PC-3 (cell line): ENCODE results near the gene STAT6. TPM values are rescaled to one million over a fixed set of nuclear protein-coding genes. Genes with fewer than 3 reads are reported as not detected.
A peak's percentile ranks its signal among the peaks of the same experiment; 100 is the strongest.

ENCODE experiments used
- ATAC-seq: fragments of 200-7000 bp; cut with Tn5 transposase; 2 replicates; pipeline ENCODE4 v1.9.1; 2020; ENCODE audit warnings: mild to moderate bottlenecking, moderate library complexity
- BruUV-seq: library from RNA; stranded (reverse); fragments of 400-500 nt; replicated peaks from 2 replicates; lab custom pipeline; 2021; lab: Mats Ljungman, UMichigan
- CTCF ChIA-PET: fragments of 300-600 bp; sonication (Branson Sonifier 250); formaldehyde crosslinking; loops from one replicate; lab custom pipeline; 2022; ENCODE audit warnings: antibody characterized with exemption; lab: Charles Lee
- POLR2A ChIA-PET: fragments of 300-600 bp; sonication (Branson Sonifier 250); formaldehyde crosslinking; loops from one replicate; lab custom pipeline; 2022; ENCODE audit warnings: antibody characterized with exemption; ENCODE audit not compliant: unreplicated experiment; lab: Charles Lee
- DNase-seq: peaks from one replicate; pipeline ENCODE4 v3.0.0-alpha.2; 2015
- H2AFZ ChIP-seq: fragments of 300-600 bp; sonication (generic); 2 replicates; pipeline ENCODE4 v1.6.0; 2016; ENCODE audit warnings: antibody characterized with exemption, low read length
- H3F3A ChIP-seq: fragments of 300-600 bp; sonication (generic); one replicate; pipeline ENCODE4 v1.6.0; 2017; ENCODE audit warnings: antibody characterized with exemption, low read length, control low read depth, mild to moderate bottlenecking; ENCODE audit not compliant: unreplicated experiment
- H3K27ac ChIP-seq: fragments of 300-600 bp; sonication (generic); 2 replicates; pipeline ENCODE4 v1.5.1; 2016; ENCODE audit warnings: mild to moderate bottlenecking, low read length
- H3K27me3 ChIP-seq: fragments of 300-600 bp; sonication (generic); 2 replicates; pipeline ENCODE4 v1.6.1; 2016; ENCODE audit warnings: low read length, mixed read lengths
- H3K36me3 ChIP-seq: fragments of 300-600 bp; sonication (generic); 2 replicates; pipeline ENCODE4 v1.6.1; 2016; ENCODE audit warnings: low read depth, mixed run types, low read length, mixed read lengths
- H3K4me1 ChIP-seq: fragments of 300-600 bp; sonication (generic); 2 replicates; pipeline ENCODE4 v1.5.1; 2016; ENCODE audit warnings: low read length; ENCODE audit not compliant: insufficient read depth
- H3K4me2 ChIP-seq: fragments of 300-600 bp; sonication (generic); 2 replicates; pipeline ENCODE4 v1.6.0; 2016; ENCODE audit warnings: low read length
- H3K4me3 ChIP-seq: fragments of 300-600 bp; sonication (generic); 2 replicates; pipeline ENCODE4 v1.5.1; 2016; ENCODE audit warnings: mild to moderate bottlenecking, low read length, mixed read lengths
- H3K79me2 ChIP-seq: fragments of 300-600 bp; sonication (generic); 2 replicates; pipeline ENCODE4 v1.6.1; 2017; ENCODE audit warnings: low read length, mixed read lengths
- H3K9ac ChIP-seq: fragments of 300-600 bp; sonication (generic); 2 replicates; pipeline ENCODE4 v1.6.0; 2016; ENCODE audit warnings: mild to moderate bottlenecking, low read length
- H3K9me2 ChIP-seq: fragments of 300-600 bp; sonication (generic); replicated peaks from 2 replicates; pipeline ENCODE4 v1.6.1; 2016; ENCODE audit warnings: mixed run types, low read length, mixed read lengths
- H3K9me3 ChIP-seq: fragments of 300-600 bp; sonication (generic); 2 replicates; pipeline ENCODE4 v1.6.1; 2016; ENCODE audit warnings: low read length, mixed read lengths
- H4K20me1 ChIP-seq: fragments of 300-600 bp; sonication (generic); 2 replicates; pipeline ENCODE4 v1.6.1; 2016; ENCODE audit warnings: low read length, mixed read lengths
- EZH2 ChIP-seq: fragments of 300-600 bp; sonication (generic); IDR thresholded peaks from one replicate; pipeline ENCODE4 v1.6.1; 2017; ENCODE audit warnings: antibody characterized with exemption, mild to moderate bottlenecking, low read length; ENCODE audit not compliant: unreplicated experiment
- EZH2phosphoT487 ChIP-seq: fragments of 300-600 bp; sonication (generic); IDR thresholded peaks from 2 replicates; pipeline ENCODE4 v1.6.1; 2018; ENCODE audit warnings: mild to moderate bottlenecking, antibody characterized with exemption, low read length, borderline replicate concordance
- intact Hi-C: fragments of 100-400 bp; cut with micrococcal nuclease; formaldehyde crosslinking; loops from 2 replicates; pipeline ENCODE4 v1.9.0; 2023
- total RNA-seq: library from RNA; depleted of rRNA; stranded (reverse); fragments of >200 nt; gene quantifications from 2 replicates; pipeline ENCODE4 v1.2.3, GENCODE V29; 2014
- TF ChIP-seq, protein P1 (sequence below): fragments of 300-600 bp; sonication (generic); conservative IDR thresholded peaks from 2 replicates; pipeline ENCODE4 v1.5.1; 2017; ENCODE audit warnings: antibody characterized with exemption, low read depth, mild to moderate bottlenecking, low read length

STAT6 gene
- total RNA-seq, 1 experiment from 2014 or later, result 28.4 TPM

DNA sequence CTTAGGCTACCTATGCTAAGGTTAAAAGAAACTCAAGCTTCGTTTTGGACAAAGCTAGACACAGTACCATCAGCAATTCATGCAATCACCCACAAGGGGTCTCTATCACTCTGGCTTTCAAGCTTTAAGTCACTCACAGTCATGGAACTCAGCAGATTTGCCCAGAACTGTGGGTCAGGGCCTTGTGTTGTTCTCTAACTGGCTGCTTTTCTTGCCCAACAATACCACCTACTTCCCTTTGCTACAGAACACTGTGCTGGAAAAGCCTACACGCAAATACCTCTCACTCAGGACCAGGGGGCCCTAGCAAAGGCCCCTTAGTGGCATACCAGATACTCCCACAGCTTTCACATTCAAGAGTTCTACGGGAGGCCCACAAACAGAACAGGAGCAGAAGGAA lies 41.6 kb downstream of the STAT6 start:
- Histone ChIP-seq H3K9me3 (no peaks in the 10 kb centered on the region), H3K4me3 (no peak overlapping the region), H3K9me2 (no peaks in the 10 kb centered on the region), H3K9ac (no peak overlapping the region), H3F3A (no peaks in the 10 kb centered on the region), H4K20me1 (no peaks in the 10 kb centered on the region), H3K27me3 (no peaks in the 10 kb centered on the region), H3K4me2 (no peak overlapping the region), H3K27ac (no peak overlapping the region), H3K79me2 (no peaks in the 10 kb centered on the region), H3K4me1 (no peaks in the 10 kb centered on the region), H2AFZ (no peak overlapping the region), H3K36me3 (peaks cover 33% of the 10 kb centered on the region; the same call in 1 of the 2 replicates)
- CTCF ChIA-PET, result interaction anchor here (0.6 to 2.6 kb wide), 8 partner anchors 9 to 144 kb away, joined by 3 to 78 read pairs (median 6); partner anchors contain the start of genes NAB2, NEMP1 and STAT6
- POLR2A ChIA-PET, result interaction anchor here (0.6 to 1.0 kb wide), 2 partner anchors 43 to 58 kb away, joined by 5 to 11 read pairs; no protein-coding TSS in a partner anchor
- intact Hi-C loops, result loop anchor here (1.0 to 5.0 kb wide), 2 partner anchors 43 to 113 kb away; no protein-coding TSS in a partner anchor
- no TSS peak for BruUV-seq
- peak; percentile 80 for DNase-seq
- peak; percentile 99 for ATAC-seq
- TF ChIP-seq, protein P1, sequence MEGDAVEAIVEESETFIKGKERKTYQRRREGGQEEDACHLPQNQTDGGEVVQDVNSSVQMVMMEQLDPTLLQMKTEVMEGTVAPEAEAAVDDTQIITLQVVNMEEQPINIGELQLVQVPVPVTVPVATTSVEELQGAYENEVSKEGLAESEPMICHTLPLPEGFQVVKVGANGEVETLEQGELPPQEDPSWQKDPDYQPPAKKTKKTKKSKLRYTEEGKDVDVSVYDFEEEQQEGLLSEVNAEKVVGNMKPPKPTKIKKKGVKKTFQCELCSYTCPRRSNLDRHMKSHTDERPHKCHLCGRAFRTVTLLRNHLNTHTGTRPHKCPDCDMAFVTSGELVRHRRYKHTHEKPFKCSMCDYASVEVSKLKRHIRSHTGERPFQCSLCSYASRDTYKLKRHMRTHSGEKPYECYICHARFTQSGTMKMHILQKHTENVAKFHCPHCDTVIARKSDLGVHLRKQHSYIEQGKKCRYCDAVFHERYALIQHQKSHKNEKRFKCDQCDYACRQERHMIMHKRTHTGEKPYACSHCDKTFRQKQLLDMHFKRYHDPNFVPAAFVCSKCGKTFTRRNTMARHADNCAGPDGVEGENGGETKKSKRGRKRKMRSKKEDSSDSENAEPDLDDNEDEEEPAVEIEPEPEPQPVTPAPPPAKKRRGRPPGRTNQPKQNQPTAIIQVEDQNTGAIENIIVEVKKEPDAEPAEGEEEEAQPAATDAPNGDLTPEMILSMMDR, result peak; percentile 94
- TF ChIP-seq EZH2, result no peak

DNA sequence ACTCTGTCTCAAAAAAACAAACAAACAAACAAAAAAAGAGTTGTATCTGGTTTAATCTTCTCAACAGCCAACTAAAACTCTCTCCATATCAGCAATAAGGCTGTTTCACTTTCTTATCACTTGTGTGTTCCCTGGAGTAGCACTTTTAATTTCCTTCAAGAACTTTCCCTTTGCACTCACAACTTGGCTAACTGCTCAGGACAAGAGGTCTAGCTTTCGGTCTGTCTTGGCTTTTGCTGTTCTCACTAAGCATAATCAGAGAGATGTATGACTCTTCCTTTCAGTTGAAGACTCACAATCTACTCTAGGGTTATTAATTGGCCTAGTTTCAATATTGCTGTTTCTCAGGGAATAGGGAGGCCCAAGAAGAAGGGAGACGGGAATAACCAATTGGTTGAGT lies 44.9 kb downstream of the STAT6 start:
- Histone ChIP-seq H3K4me2 (no peak overlapping the region), H4K20me1 (no peaks in the 10 kb centered on the region), H3K9ac (no peak overlapping the region), H2AFZ (no peak overlapping the region), H3K9me2 (no peaks in the 10 kb centered on the region), H3K79me2 (no peaks in the 10 kb centered on the region), H3K4me1 (no peaks in the 10 kb centered on the region), H3K36me3 (peaks cover 38% of the 10 kb centered on the region; the same call in 1 of the 2 replicates), H3F3A (no peaks in the 10 kb centered on the region), H3K27me3 (no peaks in the 10 kb centered on the region), H3K4me3 (no peak overlapping the region), H3K9me3 (no peaks in the 10 kb centered on the region), H3K27ac (no peak overlapping the region)
- DNase-seq (no peak), ATAC-seq (no peak)
- BruUV-seq, result no TSS peak
- CTCF ChIA-PET, result no interaction called here
- TF ChIP-seq EZH2 (no peak), EZH2phosphoT487 (no peak)
- TF ChIP-seq, protein P1, result no peak
- intact Hi-C loops, result loop anchor here (5.0 kb wide), 1 partner anchor 116 kb away; no protein-coding TSS in a partner anchor
- POLR2A ChIA-PET, result no interaction called here

DNA sequence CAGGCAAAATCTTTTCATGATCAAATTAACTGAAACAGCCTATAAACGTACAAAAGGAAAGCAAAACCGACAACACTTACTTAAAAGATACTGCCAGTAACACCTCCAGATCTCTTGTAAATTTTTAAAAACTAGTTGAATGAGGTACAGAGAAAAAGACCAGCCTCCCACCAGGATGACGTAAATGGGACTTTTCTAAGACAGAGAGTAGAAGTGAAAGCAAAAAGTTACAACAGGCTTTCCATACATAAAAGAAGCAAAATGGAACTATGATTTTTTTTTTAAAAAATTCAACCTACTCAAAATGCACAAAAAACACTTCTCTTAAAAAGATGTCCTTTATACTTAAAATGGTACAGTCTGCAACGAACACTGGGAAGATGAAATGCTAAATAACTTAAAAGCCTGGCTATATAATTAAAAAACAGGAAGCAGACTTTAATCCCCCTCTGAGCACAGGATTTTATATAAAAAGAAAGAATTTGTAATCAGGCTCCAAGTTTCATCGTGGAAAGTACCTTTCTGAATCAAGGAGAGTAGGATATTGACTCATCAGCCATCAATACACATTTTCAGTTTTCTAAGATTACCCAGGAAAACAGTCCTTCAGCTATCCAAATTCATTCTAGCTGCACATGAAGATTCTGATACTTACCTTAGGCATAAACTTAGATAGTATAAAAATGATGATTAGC lies 47.0 kb downstream of the STAT6 start:
- H3K4me2 ChIP-seq, result no peak overlapping the region
- no peaks in the 10 kb centered on the region for H3K27me3 ChIP-seq
- intact Hi-C loops, result no loop called here
- no peak for DNase-seq
- no peaks in the 10 kb centered on the region for H4K20me1 ChIP-seq
- no peaks in the 10 kb centered on the region for H3K9me3 ChIP-seq
- no peak overlapping the region for H3K9ac ChIP-seq
- no peak for TF ChIP-seq EZH2phosphoT487
- TF ChIP-seq, protein P1, result no peak
- TF ChIP-seq EZH2, result no peak
- peaks cover 37% of the 10 kb centered on the region for H3K36me3 ChIP-seq
- no peaks in the 10 kb centered on the region for H3K4me1 ChIP-seq
- BruUV-seq, result no TSS peak
- H3K79me2 ChIP-seq, result no peaks in the 10 kb centered on the region
- no peaks in the 10 kb centered on the region for H3K9me2 ChIP-seq
- H3K4me3 ChIP-seq, result no peak overlapping the region
- no peak for ATAC-seq
- H3K27ac ChIP-seq, result no peak overlapping the region
- POLR2A ChIA-PET, result no interaction called here
- CTCF ChIA-PET, result no interaction called here
- no peak overlapping the region for H2AFZ ChIP-seq
- H3F3A ChIP-seq, result no peaks in the 10 kb centered on the region
